HG03469 (cell line): ENCODE data around the gene CASP8.
"Not testable (repeated sequence)": the region's sequence is repeated elsewhere in the genome, so short reads cannot be mapped to it uniquely, and the experiment has no call there.

Experiments used
- ATAC-seq: cut with Tn5 transposase; IDR thresholded peaks from one replicate; pipeline ENCODE4 v1.9.1; 2021; ENCODE audit warnings: mild to moderate bottlenecking, moderate library complexity, moderate number of reproducible peaks; ENCODE audit not compliant: unreplicated experiment

Gene CASP8

DNA sequence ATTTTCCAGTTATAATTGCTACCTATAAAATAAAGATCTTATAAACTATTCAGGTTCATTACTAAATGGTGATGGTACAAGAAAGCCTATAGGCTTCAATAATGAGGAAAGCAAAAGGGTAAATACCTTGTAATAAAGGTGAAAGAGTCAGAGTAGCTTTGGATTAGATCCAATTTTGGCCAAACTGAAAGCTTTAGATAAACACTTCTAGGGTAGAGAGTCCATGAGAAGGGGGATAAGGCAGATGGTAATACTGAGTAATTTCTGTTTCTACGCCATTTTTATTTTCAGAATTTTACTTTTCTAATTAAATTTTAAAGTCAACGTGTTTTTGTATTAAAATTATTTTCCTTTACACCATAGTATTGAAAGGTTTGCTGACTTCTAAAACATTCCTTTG, 9.4 kb downstream of the CASP8 start:
- no peak for ATAC-seq

DNA sequence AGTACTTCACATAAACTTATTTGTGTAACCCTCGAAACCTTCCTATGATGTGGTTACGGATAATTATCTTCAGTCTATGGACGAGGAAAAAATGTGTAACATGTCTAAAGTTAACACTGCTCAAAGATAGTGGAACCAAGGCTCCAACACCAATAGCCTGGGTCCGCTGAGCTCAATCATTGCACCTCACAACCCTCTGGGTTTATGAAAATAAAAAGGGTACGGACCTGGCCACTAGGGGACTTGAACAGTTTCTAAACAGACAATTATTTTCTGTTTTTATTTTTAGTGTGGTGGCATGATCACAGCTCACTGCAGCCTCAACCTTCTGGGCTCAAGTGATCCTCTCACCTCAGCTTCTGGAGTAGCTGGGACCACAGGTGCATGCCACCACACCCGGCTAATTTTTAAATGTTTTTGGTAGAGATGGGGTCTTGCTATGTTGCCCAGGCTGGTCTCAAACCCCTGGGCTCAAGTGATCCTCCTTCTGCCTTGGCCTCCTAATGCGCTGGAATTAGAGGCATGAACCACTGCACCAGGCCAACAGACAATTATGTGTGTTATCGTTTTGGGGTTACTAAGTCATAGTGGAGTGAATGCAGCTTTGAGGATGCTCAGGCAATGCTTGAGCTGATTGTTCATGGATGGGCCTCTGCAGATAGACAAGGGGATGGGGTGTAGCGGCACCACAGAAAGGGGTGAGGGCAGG, 10.1 kb downstream of the CASP8 start:
- ATAC-seq: no peak

DNA sequence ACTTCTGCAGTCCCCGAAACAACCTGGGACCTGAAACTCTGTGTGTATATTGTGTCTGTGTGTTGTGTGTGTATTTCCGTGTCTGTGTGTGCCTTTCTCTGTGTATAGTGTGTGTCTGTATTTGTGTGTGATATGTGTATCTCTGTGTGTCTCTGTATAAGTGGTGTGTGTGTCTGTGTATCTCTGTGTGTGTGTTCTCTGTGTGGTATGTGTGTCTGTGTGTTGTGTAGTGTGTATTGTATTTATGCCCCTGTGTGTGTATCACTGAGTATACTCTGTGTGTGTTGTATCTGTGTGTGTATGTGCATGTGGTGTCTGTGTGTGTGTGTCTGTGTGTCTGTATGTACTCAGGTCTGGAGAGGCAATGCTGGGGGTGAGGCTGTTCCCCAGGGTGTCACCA, 11.6 kb downstream of the CASP8 start:
- no peak for ATAC-seq

DNA sequence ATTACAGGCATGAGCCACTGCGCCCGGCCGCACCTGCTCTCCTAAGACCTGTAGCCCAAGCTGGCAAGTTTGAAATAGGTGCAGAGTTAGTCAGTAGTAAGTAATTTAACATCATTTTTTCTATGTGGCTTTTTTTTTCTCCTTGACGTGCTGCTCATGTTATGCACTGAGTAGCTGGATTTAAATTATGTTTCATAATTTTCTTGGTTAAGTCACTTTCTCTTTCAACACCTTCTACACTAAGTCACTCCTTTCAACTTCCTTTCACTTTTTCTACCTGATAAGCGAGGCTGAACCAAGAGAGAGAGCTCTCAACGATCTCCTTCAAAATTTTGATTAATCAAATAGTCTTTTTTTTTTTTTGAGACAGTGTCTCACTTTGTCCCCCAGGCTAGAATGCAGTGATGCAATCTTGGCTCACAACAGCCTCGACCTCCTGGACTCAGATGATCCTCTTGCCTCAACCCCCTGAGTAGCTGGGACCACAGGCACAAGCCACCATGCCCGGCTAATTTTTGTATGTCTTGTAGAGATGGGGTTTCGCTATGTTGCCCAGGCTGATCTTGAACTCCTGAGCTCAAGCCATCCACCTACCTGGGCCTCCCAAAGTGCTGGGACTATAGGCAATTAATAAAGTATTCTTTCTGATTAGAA, 13.1 kb downstream of the CASP8 start:
- no peak for ATAC-seq

DNA sequence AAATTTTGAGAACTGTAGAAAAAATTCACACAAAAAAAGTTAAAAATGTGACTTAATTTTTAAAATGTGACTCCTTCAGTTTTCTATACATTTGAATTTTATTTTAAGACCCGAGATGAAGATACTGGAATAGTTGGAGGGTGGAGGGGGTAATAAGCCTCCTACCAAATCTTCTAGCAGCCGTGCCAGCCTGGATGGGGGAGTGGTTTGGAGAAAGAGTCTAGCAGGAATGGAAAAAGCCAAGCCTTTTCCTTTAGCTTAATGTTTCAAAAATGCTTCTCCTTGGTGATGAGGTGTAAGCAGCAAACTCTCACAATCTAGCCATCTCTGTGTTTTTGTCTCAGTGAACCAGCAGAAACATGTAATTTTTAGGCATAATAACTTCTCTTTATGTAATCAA, 14.7 kb downstream of the CASP8 start:
- no peak for ATAC-seq

DNA sequence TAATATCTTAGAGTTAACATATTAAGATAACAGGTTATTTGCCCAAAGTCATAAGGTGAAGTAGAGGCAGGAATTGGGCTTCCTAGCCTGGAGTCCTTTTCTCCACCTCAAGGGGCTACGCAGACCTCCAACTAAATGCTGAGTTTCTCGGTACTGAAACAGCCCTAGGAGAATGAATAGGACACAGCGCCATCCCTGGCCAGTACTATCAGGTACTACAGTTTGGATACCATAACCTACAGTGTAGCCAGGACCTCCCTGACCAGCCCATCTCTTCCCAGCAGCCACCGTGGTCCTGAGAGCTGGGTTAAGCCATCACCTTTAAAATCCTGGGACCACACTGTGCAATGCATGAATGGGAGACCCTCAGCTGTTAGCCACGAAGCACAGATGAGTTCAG, 15.7 kb downstream of the CASP8 start:
- no peak for ATAC-seq

DNA sequence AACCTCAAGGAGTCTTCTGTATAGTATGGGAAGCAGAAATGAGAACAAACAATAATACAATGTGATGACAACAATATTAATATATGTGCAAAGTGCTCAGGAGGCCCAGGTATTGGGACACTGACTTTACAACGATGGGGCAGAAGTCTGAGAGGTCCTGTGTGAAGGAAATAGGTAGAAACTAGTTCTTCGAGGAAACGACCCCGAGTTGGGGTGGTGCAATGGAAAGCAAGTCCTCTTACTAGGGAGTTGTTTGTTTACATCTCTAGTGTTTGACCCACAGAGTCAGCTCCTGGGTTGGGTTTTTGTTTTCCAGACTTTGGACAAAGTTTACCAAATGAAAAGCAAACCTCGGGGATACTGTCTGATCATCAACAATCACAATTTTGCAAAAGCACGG, 16.2 kb downstream of the CASP8 start:
- ATAC-seq: no peak

DNA sequence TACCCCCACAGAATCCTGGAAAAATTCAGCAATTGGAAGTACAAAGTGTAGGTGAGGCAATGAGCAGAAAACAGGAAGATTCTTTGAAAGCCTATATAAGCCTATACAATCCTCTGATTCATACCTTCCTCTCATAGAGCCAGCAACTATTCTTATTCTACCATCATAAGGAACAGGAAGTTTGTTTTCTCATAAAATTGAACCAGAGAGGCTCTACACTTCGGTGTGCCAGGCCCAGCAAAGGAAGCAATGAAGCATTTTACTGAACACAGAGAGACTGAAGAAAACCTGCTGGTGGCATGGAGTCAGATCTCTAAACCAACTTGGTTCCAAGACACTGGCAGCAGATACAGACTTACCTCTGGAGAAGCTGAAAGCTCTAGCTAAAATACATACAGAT, 18.7 kb downstream of the CASP8 start:
- no peak for ATAC-seq

DNA sequence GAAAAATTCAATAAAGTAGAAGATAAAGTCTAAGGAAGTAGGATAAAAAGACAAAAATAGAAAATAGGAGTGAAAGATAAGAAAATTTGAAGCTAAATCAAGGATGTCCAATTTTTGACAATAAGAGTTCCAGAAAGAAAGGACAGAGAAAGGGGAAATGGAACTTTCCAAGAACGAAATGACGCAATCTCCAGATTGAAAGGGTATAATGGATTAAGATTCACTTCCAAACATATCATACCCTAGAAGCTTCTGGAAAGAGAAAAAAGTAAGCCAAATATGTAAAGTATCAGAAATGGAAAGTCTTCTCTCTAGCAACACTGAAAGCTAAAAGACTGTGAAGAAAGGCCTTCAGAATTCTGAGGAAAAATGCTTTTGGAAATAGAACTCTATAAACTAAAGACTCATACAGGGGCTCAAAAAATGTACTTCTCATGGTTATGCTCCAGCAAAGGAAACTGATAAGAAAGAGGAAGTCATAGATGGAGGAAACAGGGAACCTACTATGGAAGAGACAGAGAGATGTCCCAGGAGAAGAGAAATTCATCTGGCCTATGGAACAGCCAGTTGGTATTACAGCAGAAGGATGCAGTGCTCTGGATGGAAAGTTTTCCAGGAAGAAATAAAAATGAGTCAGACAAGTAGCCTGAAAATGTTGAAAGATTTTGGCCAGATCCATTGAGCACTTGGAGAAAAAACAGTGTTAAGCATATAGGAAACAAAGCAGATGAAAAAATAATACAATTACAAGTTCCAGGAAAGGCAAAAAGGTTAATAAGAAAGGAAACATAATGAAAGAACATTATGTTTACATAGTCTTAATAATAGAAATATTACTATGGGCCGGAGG, 20.1 kb downstream of the CASP8 start:
- no peak for ATAC-seq

DNA sequence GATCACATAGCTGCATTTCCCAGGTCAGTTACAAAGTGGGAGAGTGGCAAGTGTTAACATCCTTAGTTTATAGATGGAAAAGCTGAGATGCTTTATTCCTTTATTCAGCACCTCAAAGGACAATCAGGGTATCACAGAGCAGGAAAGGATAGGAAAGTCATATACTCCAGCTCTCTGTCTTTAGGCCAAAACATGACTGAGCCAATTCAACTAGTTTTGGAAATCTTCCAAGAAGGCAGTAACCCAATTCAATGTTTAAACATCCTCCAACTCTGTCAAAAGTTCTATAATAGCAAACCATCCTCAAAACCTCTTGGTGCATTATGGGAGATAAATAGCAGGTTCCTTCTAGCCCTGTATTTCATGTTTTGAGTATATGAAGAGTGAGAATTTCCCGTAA, 25.2 kb downstream of the CASP8 start:
- no peak for ATAC-seq

DNA sequence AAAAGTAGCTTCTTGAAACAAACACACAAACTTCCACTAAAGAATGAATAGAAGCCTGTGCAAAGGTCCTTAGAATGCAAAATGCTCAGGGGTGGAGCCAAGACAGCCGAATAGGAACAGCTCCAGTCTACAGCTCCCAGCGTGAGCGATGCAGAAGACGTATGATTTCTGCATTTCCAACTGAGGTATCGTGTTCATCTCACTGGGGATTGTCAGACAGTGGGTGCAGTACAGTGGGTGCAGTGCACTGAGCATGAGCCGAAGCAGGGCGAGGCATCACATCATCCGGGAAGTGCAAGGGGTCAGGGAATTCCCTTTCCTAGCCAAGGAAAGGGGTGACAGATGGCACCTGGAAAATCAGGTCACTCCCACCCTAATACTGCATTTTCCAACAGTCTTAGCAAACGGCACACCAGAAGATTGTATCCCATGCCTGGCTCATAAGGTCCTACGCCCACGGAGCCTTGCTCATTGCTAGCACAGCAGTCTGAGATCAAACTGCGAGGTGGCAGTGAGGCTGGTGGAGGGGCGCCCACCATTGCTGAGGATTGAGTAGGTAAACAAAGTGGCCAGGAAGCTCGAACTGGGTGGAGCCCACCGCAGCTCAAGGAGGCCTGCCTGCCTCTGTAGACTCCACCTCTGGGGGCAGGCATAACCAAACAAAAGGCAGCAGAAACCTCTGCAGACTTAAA, 30.3 kb downstream of the CASP8 start:
- ATAC-seq: not testable (repeated sequence)

DNA sequence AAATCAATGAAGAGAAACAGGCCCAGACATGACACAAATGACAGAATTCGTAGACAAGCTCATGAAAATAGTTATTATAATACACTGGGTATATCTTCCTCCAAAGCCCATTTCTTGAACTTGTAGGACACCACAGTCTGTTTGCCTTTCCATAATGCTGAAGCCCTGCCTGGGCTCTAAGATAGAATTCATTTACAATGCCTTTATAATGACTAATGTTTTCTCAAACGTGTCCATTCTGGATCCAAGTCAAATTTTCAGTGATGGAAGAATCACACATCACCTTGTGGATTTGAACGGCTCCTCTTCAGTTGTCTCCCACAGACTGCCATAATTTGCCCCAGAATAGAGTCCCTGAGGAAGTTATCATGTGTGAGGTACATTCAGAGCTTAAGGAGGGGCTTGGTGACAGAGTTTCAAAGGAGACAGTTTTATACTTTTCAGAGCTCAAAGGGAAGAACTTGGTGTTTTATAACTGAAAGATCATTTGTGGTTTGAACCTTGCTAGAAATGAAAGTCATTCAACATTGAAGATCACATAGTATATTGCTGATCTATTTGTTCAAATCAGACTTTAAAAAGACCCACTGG, 38.2 kb downstream of the CASP8 start:
- no peak for ATAC-seq

DNA sequence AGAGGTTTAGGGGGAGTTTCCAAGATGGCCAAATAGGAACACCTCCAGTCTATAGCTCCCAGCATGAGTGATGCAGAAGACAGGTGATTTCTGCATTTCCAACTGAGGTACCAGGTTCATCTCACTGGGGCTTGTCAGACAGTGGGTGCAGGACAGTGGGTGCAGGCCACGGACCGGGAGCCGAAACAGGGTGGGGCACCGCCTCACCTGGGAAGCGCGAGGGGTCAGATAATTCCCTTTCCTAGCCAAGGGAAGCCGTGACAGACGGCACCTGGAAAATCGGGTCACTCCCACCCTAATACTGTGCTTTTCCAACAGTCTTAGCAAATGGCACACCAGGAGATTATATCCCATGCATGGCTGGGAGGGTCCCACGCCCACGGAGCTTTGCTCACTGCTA, 39.6 kb downstream of the CASP8 start:
- ATAC-seq: not testable (repeated sequence)

DNA sequence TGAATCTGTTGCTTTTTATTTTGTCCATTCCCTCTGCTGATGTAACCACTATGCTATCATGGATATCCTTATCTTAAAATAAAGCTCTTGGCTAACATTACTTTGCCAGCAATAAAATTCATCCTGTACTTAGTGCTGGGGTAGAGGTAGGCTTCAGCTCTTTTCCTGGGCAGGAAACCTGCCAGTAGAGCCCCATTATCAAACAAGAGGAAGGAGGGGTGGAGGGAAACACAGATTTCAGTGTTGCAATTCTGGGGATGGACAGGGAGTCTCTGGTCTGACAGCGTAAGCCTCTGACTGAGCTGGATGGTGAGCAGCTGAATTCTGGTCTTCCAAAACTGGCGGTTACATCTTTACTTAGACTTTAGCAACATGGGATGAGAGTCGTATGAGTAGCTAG, 47.5 kb downstream of the CASP8 start:
- ATAC-seq: no peak

DNA sequence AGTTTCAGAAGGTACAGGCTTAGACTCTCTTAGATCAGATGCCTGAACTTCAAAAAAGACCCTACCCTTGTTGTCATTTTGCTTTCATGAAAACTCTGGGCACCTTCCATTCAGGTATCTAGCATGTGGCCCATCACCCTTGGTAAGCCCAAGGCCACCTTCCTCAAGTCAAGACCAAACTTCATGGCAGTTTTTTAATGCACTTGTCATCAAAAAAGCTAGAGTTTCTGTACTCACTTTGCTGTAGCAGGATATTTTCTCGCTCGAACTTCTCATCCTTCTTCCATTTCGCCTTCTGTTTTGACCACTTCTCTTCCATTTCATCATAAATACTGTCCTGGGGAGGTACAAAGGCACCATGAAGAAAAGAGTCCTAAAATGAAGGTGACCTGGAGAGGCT, 48.6 kb downstream of the CASP8 start:
- ATAC-seq: no peak

DNA sequence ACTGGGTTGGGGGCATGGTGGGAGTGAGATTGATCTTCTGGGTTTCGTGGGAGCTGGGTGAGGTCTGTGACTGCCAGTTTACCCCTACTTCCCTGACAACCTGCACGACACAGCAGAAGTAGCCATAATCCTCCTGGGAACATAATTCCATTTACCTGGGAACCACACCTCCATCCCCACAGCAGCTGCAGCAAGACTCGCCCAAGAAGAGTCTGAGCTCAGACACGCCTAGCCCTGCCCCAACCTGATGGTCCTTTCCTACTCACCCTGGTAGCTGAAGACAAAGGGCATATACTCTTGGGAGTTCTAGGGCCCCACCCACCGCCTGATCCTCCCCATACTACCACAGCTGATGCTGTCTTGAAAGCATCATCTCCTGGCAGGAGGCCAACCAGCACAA, 53.0 kb downstream of the CASP8 start:
- no peak for ATAC-seq

DNA sequence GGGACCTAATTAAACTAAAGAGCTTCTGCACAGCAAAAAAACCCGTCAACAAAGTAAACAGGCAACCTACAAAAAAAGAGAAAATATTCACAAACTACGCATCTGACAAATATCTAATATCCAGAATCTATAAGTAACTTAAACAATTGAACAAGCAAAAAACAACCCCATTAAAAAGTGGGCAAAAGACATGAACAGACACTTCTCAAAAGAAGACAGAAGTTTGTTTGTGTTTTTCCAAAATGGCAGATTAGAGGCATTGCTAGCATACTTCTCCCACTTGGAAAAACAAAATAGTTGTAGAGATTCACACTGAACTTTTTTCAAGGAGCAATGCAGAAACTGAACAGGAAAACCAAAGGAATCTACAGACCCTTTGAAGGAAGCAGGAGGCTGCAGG, 59.2 kb downstream of the CASP8 start:
- ATAC-seq: no peak

DNA sequence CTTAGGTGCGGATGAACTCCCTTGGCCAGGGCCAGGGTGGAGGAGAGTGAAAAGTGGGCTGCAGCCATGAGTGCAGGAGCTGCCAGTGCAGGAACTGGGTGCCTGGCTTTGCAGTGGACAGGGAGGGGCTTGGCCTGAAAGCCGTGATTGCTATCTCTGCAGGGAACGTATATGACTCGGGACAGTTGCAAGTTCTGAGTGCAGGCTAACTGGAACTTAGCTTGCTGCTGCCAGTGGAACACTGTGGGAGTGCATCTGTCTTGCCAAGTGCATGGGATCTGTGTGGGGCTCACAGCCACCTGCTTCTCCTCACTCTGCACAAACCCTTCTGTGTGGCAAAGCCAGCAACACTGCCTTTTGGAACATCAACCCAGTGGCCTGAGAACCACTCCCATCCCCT, 59.9 kb downstream of the CASP8 start:
- ATAC-seq: no peak

DNA sequence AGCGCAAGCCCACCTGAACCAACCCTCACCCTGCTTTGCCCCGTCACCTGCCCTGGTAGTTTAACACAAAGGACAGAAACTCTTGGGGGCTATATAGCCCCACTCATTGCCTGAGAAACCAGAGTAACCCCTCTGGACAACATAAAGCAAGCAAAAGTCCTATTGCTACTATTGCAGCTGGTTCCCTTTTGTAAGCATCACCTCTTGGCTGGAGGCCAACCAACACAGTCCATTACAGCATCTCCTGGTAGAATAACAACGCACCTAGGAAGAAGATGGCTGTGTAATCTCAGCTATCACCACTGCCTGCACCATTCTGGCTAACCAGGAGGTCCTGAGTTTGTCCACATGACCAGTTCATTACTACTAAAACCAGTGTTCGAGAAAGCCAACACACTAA, 60.4 kb downstream of the CASP8 start:
- no peak for ATAC-seq

DNA sequence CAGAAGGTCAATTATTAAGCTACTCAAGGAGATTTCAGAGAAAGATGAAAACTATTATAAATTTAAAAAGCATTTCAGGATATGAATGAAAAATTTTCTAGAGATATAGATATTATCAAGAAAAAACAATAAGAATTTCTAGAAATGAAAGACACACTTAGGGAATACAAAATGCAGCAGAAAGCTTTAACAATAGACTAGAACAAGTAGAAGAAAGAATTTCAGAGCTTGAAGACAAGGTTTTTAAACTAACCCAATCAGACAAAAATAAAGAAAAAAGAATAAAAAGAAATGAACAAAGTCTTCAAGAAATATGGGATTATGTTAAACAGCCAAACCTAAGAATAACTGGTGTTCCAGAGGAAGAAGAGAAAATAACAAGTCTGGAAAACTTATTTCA, 62.4 kb downstream of the CASP8 start:
- no peak for ATAC-seq

DNA sequence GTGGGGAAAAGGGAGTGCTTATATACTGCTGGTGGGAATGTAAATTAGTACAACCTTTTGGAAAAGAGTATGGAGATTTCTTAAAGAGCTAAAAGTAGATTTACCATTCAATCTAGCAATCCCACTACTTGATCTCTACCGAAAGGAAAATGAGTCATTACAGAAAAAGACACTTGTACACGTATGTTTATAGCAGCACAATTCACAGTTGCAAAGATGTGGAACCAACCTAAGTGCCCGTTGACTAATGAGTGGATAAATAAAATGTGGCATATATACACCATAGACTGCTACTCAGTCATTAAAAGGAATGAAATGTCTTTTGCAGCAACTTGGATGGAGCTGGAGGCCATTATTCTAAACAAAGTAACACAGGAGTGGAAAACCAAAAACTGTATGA, 67.3 kb downstream of the CASP8 start:
- no peak for ATAC-seq
